Right lobe of liver (tissue), 6 donors: Measurements from ENCODE around the gene GALNT1. TPM values are rescaled to one million over a fixed set of nuclear protein-coding genes. Genes with fewer than 3 reads are reported as not detected.
A peak's percentile ranks its signal among the peaks of the same experiment; 100 is the strongest.

Experiments used
- ATAC-seq, 4 donors: fragments of 200-7000 bp; cut with Tn5 transposase; one replicate each; pipeline ENCODE4 v1.9.1; 2020; ENCODE audit warnings: mild to moderate bottlenecking in 4 of 4, moderate library complexity in 4 of 4
- DNase-seq, 3 donors: peaks; one replicate each; pipeline ENCODE4 v3.0.0-alpha.2; 2020
- H3K27ac ChIP-seq, 3 donors: fragments of 200-600 bp; one replicate each; pipeline ENCODE4 v1.8.0; 2022
- H3K27me3 ChIP-seq, 2 donors: fragments of 200-600 bp; one replicate each; pipeline ENCODE4 v1.8.0; 2022
- H3K36me3 ChIP-seq, 4 donors: fragments of 200-600 bp; sonication (generic) in 1 of 4; one replicate each; pipeline versions ENCODE4 v1.5.1 to v1.8.0; 2017 to 2022; ENCODE audit warnings: control low read depth in 1 of 4
- H3K4me1 ChIP-seq, 4 donors: fragments of 200-600 bp; sonication (generic) in 1 of 4; one replicate each; pipeline versions ENCODE4 v1.5.1 to v1.8.0; 2017 to 2022; ENCODE audit warnings: control low read depth in 1 of 4
- H3K4me3 ChIP-seq, 3 donors: fragments of 200-600 bp; one replicate each; pipeline ENCODE4 v1.8.0; 2022
- H3K9me3 ChIP-seq, 4 donors: fragments of 200-600 bp; sonication (generic) in 1 of 4; one replicate each; pipeline versions ENCODE4 v1.5.1 to v1.8.0; 2017 to 2022; ENCODE audit warnings: control low read depth in 1 of 4
- CTCF ChIP-seq, 4 donors: fragments of 200-600 bp in 3 of 4; fragments of 450-650 bp in 1 of 4; IDR thresholded peaks; one replicate each; pipeline versions ENCODE4 v1.5.1 to v1.8.0; 2016 to 2022; ENCODE audit warnings: antibody characterized with exemption in 4 of 4, mild to moderate bottlenecking in 2 of 4
- POLR2A ChIP-seq: fragments of 450-650 bp; IDR thresholded peaks from one replicate; pipeline ENCODE4 v1.6.1; 2017; ENCODE audit warnings: antibody characterized with exemption, mild to moderate bottlenecking
- WGBS: methylation state at CpG from one replicate; pipeline ENCODE4 v1.1.6; 2018; ENCODE audit warnings: low coverage, low lambda C conversion rate; ENCODE audit not compliant: insufficient coverage; ENCODE audit errors: missing lambda C conversion rate; 5-methylcytosine and 5-hydroxymethylcytosine counted together
- intact Hi-C, 2 donors: fragments of 100-400 bp; cut with DNase I; formaldehyde crosslinking; loops; one replicate each; pipeline versions ENCODE4 v1.11.2 to v1.14.1; 2022
- total RNA-seq, 6 experiments: library from RNA; depleted of rRNA in 2 of 6; stranded (reverse); fragments of >200 nt in 2 of 6; fragmentation: NEBNext Ultra II Directional in 3 of 6; extraction: Animal tissue kit (Norgen Biotek cat#: 25700) in 3 of 6; gene quantifications; one replicate each; pipeline versions ENCODE4 v1.1.0 to v1.2.4, GENCODE V29; 2016 to 2023
- donor health status: DM: no; HTN: yes; CAD: no.
- donor health status: DM: no; HTN: no; CAD: no.
- donor health status: DM: no; HTN: no; CAD: no.
- donor health status: DM: no; HTN: yes; CAD: no.
- donor health status: DM: no; HTN: yes; CAD: no.

Gene GALNT1
- total RNA-seq, 6 experiments from 2014 or later, result 28.0 to 47.4 (median 40.4) TPM

GRCh38 chr18:35580701-35581539 lies 620 bp upstream of the GALNT1 start:
- peak; percentile 67 to 78 (median 76) for DNase-seq
- no peaks in the 10 kb centered on the region for H3K27me3 ChIP-seq
- peak; percentile 83 to 87 (median 87) for ATAC-seq
- intact Hi-C loops, result no loop called here
- 4% methylated on average over 2 of the region's 96 CpGs for WGBS
- no peak for TF ChIP-seq CTCF (IDR thresholded peaks at IDR 0.05)
- peak; percentile 40 for TF ChIP-seq POLR2A
- peak overlapping the region; percentile 57 to 83 (median 74) for H3K4me3 ChIP-seq
- no peaks in the 10 kb centered on the region for H3K36me3 ChIP-seq
- H3K27ac ChIP-seq, result peak overlapping the region; percentile 76 to 90 (median 90)
- H3K9me3 ChIP-seq, result no peaks in the 10 kb centered on the region
- H3K4me1 ChIP-seq, result peaks cover 0 to 12% (median 0%) of the 10 kb centered on the region in 4 donors

GRCh38 chr18:35581898-35582641 lies 530 bp downstream of the GALNT1 start:
- Histone ChIP-seq H3K27me3 (no peaks in the 10 kb centered on the region), H3K36me3 (no peaks in the 10 kb centered on the region), H3K4me3 (peak overlapping the region; percentile 65 to 79 (median 73)), H3K4me1 (peaks cover 0 to 12% (median 0%) of the 10 kb centered on the region in 4 donors), H3K9me3 (no peaks in the 10 kb centered on the region), H3K27ac (peak overlapping the region in 1 of 3 donors; percentile 63)
- DNase-seq (peak; percentile 37 to 60 (median 54)), ATAC-seq (peak; percentile 38 to 53 (median 41))
- intact Hi-C loops, result no loop called here
- 1% methylated on average over 24 of the region's 51 CpGs for WGBS
- TF ChIP-seq POLR2A (no peak), CTCF (IDR thresholded peaks at IDR 0.05) (no peak)

GRCh38 chr18:35582899-35583558 lies 1.5 kb downstream of the GALNT1 start:
- Histone ChIP-seq H3K4me1 (peaks cover 0 to 12% (median 0%) of the 10 kb centered on the region in 4 donors), H3K36me3 (no peaks in the 10 kb centered on the region), H3K4me3 (peak overlapping the region in 1 of 3 donors; percentile 79), H3K9me3 (no peaks in the 10 kb centered on the region), H3K27me3 (no peaks in the 10 kb centered on the region), H3K27ac (no peak overlapping the region)
- intact Hi-C loops, result no loop called here
- 69% methylated on average over 6 of the region's 6 CpGs for WGBS
- ATAC-seq (no peak), DNase-seq (no peak)
- TF ChIP-seq CTCF (IDR thresholded peaks at IDR 0.05), result no peak
- no peak for TF ChIP-seq POLR2A

GRCh38 chr18:35584735-35585134 lies 3.2 kb downstream of the GALNT1 start:
- 85% methylated on average over 5 of the region's 5 CpGs for WGBS
- intact Hi-C loops, result no loop called here
- no peaks in the 10 kb centered on the region for H3K36me3 ChIP-seq
- no peak overlapping the region for H3K27ac ChIP-seq
- no peak for TF ChIP-seq CTCF (IDR thresholded peaks at IDR 0.05)
- TF ChIP-seq POLR2A, result no peak
- no peak for DNase-seq
- H3K4me1 ChIP-seq, result peaks cover 0 to 12% (median 0%) of the 10 kb centered on the region in 4 donors
- no peak overlapping the region for H3K4me3 ChIP-seq
- H3K27me3 ChIP-seq, result no peaks in the 10 kb centered on the region
- no peak for ATAC-seq
- H3K9me3 ChIP-seq, result no peaks in the 10 kb centered on the region
